Measurements from ENCODE around the gene COX6A2.

DNA sequence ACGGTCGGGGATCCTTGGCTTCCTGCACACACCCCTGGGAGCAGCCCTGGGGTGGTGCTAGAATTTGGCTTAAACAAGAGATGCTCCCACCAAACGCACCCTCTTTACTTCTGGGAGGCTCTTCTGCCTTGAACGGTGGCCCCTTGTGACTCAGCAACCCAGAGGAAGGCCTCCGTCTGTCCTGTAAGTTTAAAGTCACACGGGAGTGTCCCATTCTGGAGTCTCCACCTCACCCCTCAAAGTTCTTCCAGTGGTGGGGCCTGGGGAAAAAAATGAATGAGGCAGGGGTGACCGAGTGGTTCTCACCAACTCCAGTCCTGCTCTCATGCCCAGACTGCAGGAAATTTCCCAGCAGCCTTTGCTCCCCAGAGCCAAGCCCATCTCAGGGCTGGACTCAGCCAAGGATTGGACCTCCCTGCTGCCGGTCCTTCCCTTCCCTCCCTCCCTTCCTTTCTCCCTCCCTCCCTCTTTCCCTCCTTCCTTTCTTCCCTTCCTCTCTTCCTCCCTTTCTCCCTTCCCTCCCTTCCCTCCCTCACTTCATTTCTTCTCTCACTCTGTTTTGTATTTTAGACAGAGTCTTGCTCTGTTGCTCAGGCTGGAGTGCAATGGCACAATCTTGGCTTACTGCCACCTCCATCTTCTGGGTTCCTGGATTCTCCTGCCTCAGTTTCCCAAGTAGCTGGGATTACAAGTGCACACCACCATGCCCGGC is 23.7 kb downstream of the COX6A2 start:
- TF ChIP-seq EP300 (IDR thresholded peaks at IDR 0.05) = no peak
- TF ChIP-seq CTCF (IDR thresholded peaks at IDR 0.05) = no peak
